Activated CD8-positive, alpha-beta memory T cell treated with anti-CD3 and anti-CD28 coated beads for 4 hours (primary cell): Measurements from ENCODE around the gene DIP2C.
"Not testable (repeated sequence)": the region's sequence is repeated elsewhere in the genome, so short reads cannot be mapped to it uniquely, and the experiment has no call there.

ENCODE experiments used
- DNase-seq, 2 donors: peaks; one replicate each; pipeline ENCODE4 v3.0.0-alpha.2; 2020; ENCODE audit warnings: low read depth in 2 of 2

The DIP2C gene

GRCh38 chr10:697097-697875, 7.8 kb upstream of the DIP2C start:
- DNase-seq: no peak

GRCh38 chr10:695396-695795, 5.9 kb upstream of the DIP2C start:
- no peak for DNase-seq

GRCh38 chr10:693506-693905, 4.0 kb upstream of the DIP2C start:
- no peak for DNase-seq

- DNase-seq: no peak
These were observed 3.3 kb upstream of the DIP2C start for GRCh38 chr10:692682-693351.

- no peak for DNase-seq
These were observed 1.7 kb upstream of the DIP2C start for GRCh38 chr10:691216-691615.

- DNase-seq: no peak
These were observed 1.1 kb upstream of the DIP2C start for GRCh38 chr10:690372-691161.

- no peak for DNase-seq
These were observed 382 bp downstream of the DIP2C start for GRCh38 chr10:689121-689451.

- no peak for DNase-seq
These were observed 952 bp downstream of the DIP2C start for GRCh38 chr10:688312-689120.

- no peak for DNase-seq
These were observed 1.7 kb downstream of the DIP2C start for GRCh38 chr10:687583-688311.

- no peak for DNase-seq
These were observed 3.1 kb downstream of the DIP2C start for GRCh38 chr10:686155-686931.

- DNase-seq: no peak
These were observed 3.9 kb downstream of the DIP2C start for GRCh38 chr10:685613-686012.

- DNase-seq: no peak
These were observed 5.9 kb downstream of the DIP2C start for GRCh38 chr10:683448-684071.

GRCh38 chr10:682931-683447, 6.5 kb downstream of the DIP2C start:
- DNase-seq: no peak

GRCh38 chr10:681670-682318, 7.7 kb downstream of the DIP2C start:
- no peak for DNase-seq

- no peak for DNase-seq
These were observed 8.7 kb downstream of the DIP2C start for GRCh38 chr10:680745-681144.

GRCh38 chr10:680146-680545, 9.3 kb downstream of the DIP2C start:
- no peak for DNase-seq

- no peak for DNase-seq
These were observed 9.9 kb downstream of the DIP2C start for GRCh38 chr10:679556-679955.

- not testable (repeated sequence) for DNase-seq
These were observed 10.8 kb downstream of the DIP2C start for GRCh38 chr10:678662-679005.
